HepG2 (cell line): ENCODE data around the gene LRRC8D. TPM values are rescaled to one million over a fixed set of nuclear protein-coding genes. Genes with fewer than 3 reads are reported as not detected.

Experiments
- FOXJ3 ChIP-seq: sonication (generic); formaldehyde crosslinking; IDR thresholded peaks from 2 replicates; pipeline ENCODE4 v1.4.0; 2020; ENCODE audit warnings: missing genetic modification reagents, mild to moderate bottlenecking, borderline replicate concordance
- GRHL1 ChIP-seq: sonication (generic); formaldehyde crosslinking; conservative IDR thresholded peaks from 2 replicates; pipeline ENCODE4 v1.8.0; 2022; ENCODE audit warnings: missing genetic modification reagents
- HNF4A ChIP-seq: sonication (generic); formaldehyde crosslinking; IDR thresholded peaks from 2 replicates; pipeline ENCODE4 v1.4.0; 2020; ENCODE audit warnings: missing genetic modification reagents
- HNF4G ChIP-seq, 2 experiments: sonication (generic) in 1 of 2; formaldehyde crosslinking in 1 of 2; IDR thresholded peaks; 2 replicates each; pipeline versions ENCODE4 v1.4.0 to v1.6.1; 2011 to 2020; ENCODE audit warnings: borderline replicate concordance in 2 of 2, low read depth in 2 of 2, mild to moderate bottlenecking in 2 of 2, low read length in 1 of 2, missing genetic modification reagents in 1 of 2, moderate library complexity in 1 of 2
- KDM3A ChIP-seq: IDR thresholded peaks from 2 replicates; pipeline ENCODE4 v1.6.1; 2018; ENCODE audit warnings: low read depth, missing compliant biosample characterization
- SOX5 ChIP-seq: IDR thresholded peaks from 2 replicates; pipeline ENCODE4 v1.6.1; 2016; ENCODE audit warnings: borderline replicate concordance
- SOX6 ChIP-seq, 2 experiments: fragments of 450-650 bp in 1 of 2; sonication (generic) in 1 of 2; formaldehyde crosslinking in 1 of 2; IDR thresholded peaks; 2 replicates each; pipeline versions ENCODE4 v1.4.0 to v1.6.1; 2017 to 2020; ENCODE audit warnings: antibody characterized with exemption in 1 of 2, mild to moderate bottlenecking in 1 of 2, missing genetic modification reagents in 1 of 2
- SPEN ChIP-seq: sonication (generic); formaldehyde crosslinking; IDR thresholded peaks from 2 replicates; pipeline ENCODE4 v1.5.1; 2020; ENCODE audit warnings: low read depth, mild to moderate bottlenecking, missing genetic modification reagents
- STAT5B ChIP-seq: sonication (generic); formaldehyde crosslinking; IDR thresholded peaks from 2 replicates; pipeline ENCODE4 v1.4.0; 2020; ENCODE audit warnings: missing genetic modification reagents
- TBX3 ChIP-seq: fragments of 450-650 bp; IDR thresholded peaks from 2 replicates; pipeline ENCODE4 v1.6.1; 2017; ENCODE audit warnings: antibody characterized with exemption, mild to moderate bottlenecking, inconsistent platforms, borderline replicate concordance
- ZBTB43 ChIP-seq: sonication (generic); formaldehyde crosslinking; conservative IDR thresholded peaks from 2 replicates; pipeline ENCODE4 v1.4.0; 2020; ENCODE audit warnings: missing genetic modification reagents
- ZNF10 ChIP-seq: sonication (generic); formaldehyde crosslinking; IDR thresholded peaks from 2 replicates; pipeline ENCODE4 v1.4.0; 2020; ENCODE audit warnings: mild to moderate bottlenecking, low read depth, missing genetic modification reagents, borderline replicate concordance
- ZNF543 ChIP-seq: sonication (generic); formaldehyde crosslinking; IDR thresholded peaks from 2 replicates; pipeline ENCODE4 v1.4.0; 2020; ENCODE audit warnings: mild to moderate bottlenecking, missing genetic modification reagents
- ZNF747 ChIP-seq: sonication (generic); formaldehyde crosslinking; IDR thresholded peaks from 2 replicates; pipeline ENCODE4 v1.8.1; 2023; ENCODE audit warnings: missing genetic modification reagents, mild to moderate bottlenecking, borderline replicate concordance
- polyA plus RNA-seq, 8 experiments: library from polyadenylated mRNA; depleted of rRNA in 3 of 8; stranded (reverse) in 7 of 8; unstranded in 1 of 8; fragments of >200 nt; fragmentation: Illumina TruSeq in 4 of 8; extraction: Trizol in 4 of 8; gene quantifications; 2 replicates each; pipeline versions ENCODE4 v1.2.1 to v1.2.3, GENCODE V29; 2011 to 2016; ENCODE audit warnings: low read depth in 4 of 8, missing spikeins in 1 of 8, mixed read lengths in 1 of 8; ENCODE audit not compliant: insufficient read depth in 1 of 8
- total RNA-seq, 5 experiments: library from RNA; depleted of rRNA; stranded (reverse); fragments of >200 nt; fragmentation: Illumina TruSeq; extraction: Trizol; gene quantifications; 2 replicates each; pipeline ENCODE4 v1.2.3, GENCODE V29; 2016; ENCODE audit warnings: low read depth in 1 of 5
- TF ChIP-seq, protein P1 (sequence below): sonication (generic); formaldehyde crosslinking; IDR thresholded peaks from 2 replicates; pipeline ENCODE4 v1.4.0; 2020; ENCODE audit warnings: missing genetic modification reagents, borderline replicate concordance
- TF ChIP-seq, protein P2 (sequence below): sonication (generic); formaldehyde crosslinking; IDR thresholded peaks from 2 replicates; pipeline ENCODE4 v1.5.0; 2020; ENCODE audit warnings: mild to moderate bottlenecking, missing genetic modification reagents
- TF ChIP-seq, protein P3 (sequence below): sonication (generic); formaldehyde crosslinking; IDR thresholded peaks from 2 replicates; pipeline ENCODE4 v1.4.0; 2020; ENCODE audit warnings: missing genetic modification reagents

Gene LRRC8D
- total and polyA plus RNA-seq, 2 of the 13 experiments (the other 11 are each of a cell fraction or from before 2014, with no cell fraction given): 29.9 to 45.5 TPM

GRCh38 chr1:89831462-89832120 lies 10.8 kb downstream of the LRRC8D start (continued):
- TF ChIP-seq ZBTB43 (no peak), SOX6 (IDR thresholded peaks at IDR 0.05) (no peak), SOX6 (CRISPR knock-in tag; IDR thresholded peaks at IDR 0.05) (peak; percentile 44; the same call in 1 of the 2 replicates), ZNF543 (CRISPR knock-in tag) (0 out of 2 replicates have a peak, but pooled peaks have one; percentile 24), GRHL1 (no peak), FOXJ3 (CRISPR knock-in tag) (peak; percentile 55; the same call in 1 of the 2 replicates), TBX3 (no peak), ZNF10 (CRISPR knock-in tag) (no peak), HNF4G (IDR thresholded peaks at IDR 0.05; ENCODE audit: borderline replicate concordance, low read depth, low read length) (0 out of 2 replicates have a peak, but pooled peaks have one; percentile 16), HNF4G (CRISPR knock-in tag; IDR thresholded peaks at IDR 0.05; ENCODE audit: borderline replicate concordance, low read depth) (no peak), ZNF747 (CRISPR knock-in tag) (no peak), KDM3A (CRISPR knock-in tag) (no peak), HNF4A (0 out of 2 replicates have a peak, but pooled peaks have one; percentile 45), STAT5B (CRISPR knock-in tag) (no peak), SPEN (CRISPR knock-in tag) (no peak), SOX5 (CRISPR knock-in tag) (0 out of 2 replicates have a peak, but pooled peaks have one; percentile 14)
- TF ChIP-seq, protein P1, sequence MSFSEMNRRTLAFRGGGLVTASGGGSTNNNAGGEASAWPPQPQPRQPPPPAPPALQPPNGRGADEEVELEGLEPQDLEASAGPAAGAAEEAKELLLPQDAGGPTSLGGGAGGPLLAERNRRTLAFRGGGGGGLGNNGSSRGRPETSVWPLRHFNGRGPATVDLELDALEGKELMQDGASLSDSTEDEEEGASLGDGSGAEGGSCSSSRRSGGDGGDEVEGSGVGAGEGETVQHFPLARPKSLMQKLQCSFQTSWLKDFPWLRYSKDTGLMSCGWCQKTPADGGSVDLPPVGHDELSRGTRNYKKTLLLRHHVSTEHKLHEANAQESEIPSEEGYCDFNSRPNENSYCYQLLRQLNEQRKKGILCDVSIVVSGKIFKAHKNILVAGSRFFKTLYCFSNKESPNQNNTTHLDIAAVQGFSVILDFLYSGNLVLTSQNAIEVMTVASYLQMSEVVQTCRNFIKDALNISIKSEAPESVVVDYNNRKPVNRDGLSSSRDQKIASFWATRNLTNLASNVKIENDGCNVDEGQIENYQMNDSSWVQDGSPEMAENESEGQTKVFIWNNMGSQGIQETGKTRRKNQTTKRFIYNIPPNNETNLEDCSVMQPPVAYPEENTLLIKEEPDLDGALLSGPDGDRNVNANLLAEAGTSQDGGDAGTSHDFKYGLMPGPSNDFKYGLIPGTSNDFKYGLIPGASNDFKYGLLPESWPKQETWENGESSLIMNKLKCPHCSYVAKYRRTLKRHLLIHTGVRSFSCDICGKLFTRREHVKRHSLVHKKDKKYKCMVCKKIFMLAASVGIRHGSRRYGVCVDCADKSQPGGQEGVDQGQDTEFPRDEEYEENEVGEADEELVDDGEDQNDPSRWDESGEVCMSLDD (CRISPR knock-in tag): 0 out of 2 replicates have a peak, but pooled peaks have one; percentile 51
- TF ChIP-seq, protein P2, sequence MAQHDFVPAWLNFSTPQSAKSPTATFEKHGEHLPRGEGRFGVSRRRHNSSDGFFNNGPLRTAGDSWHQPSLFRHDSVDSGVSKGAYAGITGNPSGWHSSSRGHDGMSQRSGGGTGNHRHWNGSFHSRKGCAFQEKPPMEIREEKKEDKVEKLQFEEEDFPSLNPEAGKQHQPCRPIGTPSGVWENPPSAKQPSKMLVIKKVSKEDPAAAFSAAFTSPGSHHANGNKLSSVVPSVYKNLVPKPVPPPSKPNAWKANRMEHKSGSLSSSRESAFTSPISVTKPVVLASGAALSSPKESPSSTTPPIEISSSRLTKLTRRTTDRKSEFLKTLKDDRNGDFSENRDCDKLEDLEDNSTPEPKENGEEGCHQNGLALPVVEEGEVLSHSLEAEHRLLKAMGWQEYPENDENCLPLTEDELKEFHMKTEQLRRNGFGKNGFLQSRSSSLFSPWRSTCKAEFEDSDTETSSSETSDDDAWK (CRISPR knock-in tag): no peak
- TF ChIP-seq, protein P3, sequence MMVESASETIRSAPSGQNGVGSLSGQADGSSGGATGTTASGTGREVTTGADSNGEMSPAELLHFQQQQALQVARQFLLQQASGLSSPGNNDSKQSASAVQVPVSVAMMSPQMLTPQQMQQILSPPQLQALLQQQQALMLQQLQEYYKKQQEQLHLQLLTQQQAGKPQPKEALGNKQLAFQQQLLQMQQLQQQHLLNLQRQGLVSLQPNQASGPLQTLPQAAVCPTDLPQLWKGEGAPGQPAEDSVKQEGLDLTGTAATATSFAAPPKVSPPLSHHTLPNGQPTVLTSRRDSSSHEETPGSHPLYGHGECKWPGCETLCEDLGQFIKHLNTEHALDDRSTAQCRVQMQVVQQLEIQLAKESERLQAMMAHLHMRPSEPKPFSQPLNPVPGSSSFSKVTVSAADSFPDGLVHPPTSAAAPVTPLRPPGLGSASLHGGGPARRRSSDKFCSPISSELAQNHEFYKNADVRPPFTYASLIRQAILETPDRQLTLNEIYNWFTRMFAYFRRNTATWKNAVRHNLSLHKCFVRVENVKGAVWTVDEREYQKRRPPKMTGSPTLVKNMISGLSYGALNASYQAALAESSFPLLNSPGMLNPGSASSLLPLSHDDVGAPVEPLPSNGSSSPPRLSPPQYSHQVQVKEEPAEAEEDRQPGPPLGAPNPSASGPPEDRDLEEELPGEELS (CRISPR knock-in tag): peak; percentile 67
